DMS53 treated with DMSO at 0.1 percent for 48 hours (cell line): ENCODE results near the gene USP40.

ENCODE experiments used
- DNase-seq: peaks from one replicate; lab custom pipeline; 2025; ENCODE audit not compliant: unreplicated experiment; lab: John Stamatoyannopoulos, UW

Gene USP40

DNA sequence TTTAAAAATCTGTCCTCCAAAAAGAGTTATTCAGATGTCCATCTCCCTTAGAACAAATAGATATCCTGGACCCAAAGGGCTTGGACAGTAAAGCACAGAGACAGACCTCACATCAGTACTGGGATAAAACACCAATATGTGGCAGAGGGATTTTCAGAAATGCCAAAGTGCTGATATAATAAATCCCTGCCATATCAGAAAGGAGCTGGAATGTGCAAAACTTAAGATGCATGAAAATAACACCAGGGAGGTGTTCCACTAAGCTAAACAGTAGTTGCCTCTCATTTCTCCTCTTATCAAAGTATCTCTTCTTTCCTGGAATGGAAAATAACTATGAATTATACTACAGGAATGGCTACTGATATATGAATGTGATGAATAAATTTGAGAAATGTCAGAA lies 13.2 kb downstream of the USP40 start:
- no peak for DNase-seq

DNA sequence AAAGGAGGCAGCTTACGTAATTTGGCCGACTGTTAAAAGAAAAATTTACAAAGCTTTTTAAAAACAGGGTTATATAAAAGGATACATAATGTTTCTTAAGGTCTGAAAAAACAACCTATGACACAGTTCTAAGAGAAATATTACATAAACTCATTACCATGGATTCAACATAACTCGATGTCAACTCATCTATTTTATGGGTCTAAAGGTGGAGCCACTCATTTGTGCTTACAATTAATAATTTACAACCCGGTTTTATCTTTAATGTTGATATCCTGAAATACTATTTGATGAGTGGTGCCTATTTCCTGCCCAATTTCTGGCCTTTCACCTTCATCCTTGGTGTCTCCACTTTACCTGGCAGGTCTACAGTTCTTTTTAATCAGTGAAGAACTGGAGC lies 15.1 kb downstream of the USP40 start:
- DNase-seq = no peak

DNA sequence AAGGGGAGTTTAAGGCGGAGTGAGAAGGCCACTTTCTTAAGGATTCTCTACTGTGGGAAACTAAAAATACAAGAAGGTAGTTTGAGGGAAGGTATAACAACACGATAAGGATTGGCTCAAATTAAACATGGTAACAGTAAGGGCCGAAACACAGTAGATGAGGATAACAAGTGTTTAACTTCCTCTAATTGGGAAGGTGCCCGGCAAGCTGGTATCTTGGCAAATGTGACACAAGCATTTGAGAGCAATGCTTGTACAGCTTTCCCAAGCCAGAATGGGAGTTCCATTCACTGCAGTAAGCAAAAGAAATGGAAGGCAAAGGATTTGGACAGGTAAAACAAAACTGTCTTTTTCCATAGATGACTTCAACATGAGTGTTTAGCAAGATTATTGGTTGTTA lies 19.8 kb downstream of the USP40 start:
- no peak for DNase-seq

DNA sequence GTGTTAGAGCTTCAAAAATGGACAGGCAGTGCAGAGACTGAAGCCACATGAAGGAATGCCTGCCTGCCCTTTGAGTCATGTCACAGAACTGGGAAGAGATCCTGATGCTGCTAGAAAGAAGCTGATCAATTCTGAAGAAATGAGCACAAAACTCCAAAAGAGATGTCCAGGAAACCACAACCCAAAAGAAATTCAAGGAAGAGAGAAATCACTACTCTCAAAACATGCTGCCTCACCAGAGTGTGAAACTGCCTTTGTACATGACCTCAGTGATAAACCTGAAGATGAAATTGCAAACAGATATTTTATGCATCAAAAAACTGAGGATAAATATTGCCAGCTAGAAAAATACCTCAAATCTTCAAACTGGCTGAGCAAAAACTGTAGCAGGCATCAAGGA lies 20.5 kb downstream of the USP40 start:
- DNase-seq = no peak

DNA sequence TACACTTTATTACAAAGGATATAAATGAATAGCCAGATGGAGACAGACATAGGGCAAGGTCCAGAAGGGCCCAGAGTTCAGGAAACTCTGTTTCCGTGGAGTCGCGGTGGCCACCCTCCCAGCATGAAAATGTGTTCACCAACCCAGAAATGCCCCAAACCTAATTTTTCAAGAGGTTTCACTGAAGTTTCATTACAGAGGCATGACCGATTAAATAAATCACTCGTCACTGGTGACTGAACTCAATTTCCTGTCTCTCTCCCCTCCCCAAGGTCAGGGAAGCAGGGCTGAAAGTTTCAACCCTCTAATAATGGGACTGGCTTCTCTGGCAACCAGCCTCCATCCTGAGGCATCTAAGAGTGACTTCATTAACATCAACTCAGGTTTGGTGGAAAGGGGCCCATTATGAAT lies 22.4 kb downstream of the USP40 start:
- DNase-seq = no peak

DNA sequence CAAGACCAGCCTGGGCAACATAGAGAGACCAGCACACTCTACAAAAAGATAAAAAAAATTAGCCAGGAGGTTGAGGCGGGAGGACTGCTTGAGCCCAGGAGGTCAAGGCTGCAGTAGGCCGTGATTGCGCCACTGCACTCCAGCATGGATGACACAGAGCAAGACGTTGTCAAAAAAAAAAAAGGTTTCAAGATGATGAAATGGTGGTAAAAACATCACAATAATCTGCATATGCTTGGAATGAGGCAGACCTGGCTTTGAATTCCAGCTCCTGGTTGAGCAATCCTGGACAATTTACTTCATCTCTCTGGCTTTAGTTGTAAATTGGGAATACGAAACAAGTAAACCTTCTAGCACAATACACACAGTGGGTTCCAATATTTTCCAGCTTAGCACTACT lies 24.1 kb downstream of the USP40 start:
- no peak for DNase-seq

- no peak for DNase-seq
These were observed 27.8 kb downstream of the USP40 start for GRCh38 chr2:233538741-233539140.

- no peak for DNase-seq
These were observed 31.3 kb downstream of the USP40 start for GRCh38 chr2:233535271-233535670.

- no peak for DNase-seq
These were observed 33.6 kb downstream of the USP40 start for GRCh38 chr2:233532971-233533370.

DNA sequence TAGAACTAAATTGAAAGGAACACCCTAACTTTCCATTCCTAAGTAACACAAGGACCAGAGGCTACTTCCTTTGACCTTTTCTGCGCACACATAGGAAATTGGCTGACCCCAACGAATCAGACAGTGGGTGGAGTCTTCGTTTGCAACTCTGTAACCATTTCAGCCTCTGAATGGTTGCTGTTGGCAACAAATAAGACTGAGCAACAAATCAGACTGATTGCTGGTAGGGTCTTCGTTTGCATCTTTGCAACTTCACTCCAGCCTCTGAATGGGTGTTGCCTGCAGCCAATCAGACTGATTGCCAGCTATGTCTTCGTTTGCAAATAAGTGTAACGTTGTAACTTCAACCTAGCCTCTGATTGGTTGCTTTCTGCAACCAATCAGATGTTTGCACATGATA lies 34.6 kb downstream of the USP40 start:
- DNase-seq = no peak

DNA sequence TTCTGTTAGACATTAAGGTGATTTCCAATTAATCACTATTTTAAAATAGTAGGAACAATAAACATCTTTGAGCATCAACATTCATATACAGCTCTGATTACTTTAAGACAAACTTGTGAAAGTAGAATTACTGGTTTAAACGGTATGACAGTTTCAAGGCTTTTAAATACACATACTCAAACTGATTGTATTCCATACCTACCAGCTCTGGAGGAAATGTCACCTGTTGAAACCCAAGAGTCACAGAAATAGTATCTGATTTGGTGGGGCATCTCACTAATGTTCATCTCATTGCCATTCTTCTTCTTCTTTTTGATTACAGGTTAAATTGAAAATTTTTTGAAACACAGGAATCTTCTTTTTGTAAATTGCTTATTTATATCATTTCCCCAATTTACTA lies 36.2 kb downstream of the USP40 start:
- DNase-seq = no peak

DNA sequence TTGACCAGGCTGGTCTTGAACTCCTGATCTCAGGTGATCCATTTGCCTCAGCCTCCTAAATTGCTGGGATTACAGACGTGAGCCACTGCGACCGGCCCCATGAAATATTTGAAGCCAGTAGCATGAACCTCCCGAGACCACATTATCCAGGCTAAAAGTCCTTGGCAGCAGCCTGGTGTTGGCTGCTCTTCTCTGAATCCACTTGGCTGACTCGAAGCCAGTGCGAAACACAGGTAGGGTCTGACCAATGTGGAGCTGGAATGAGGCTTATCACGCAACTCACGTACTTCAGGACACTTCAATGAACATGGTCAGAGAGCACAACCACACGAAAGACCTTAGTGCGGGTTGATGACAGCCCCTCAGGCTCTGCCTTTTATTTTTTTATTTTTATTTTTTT lies 38.4 kb downstream of the USP40 start:
- DNase-seq = no peak

- no peak for DNase-seq
These were observed 40.8 kb downstream of the USP40 start for GRCh38 chr2:233525791-233526190.

GRCh38 chr2:233519787-233520611 lies 46.6 kb downstream of the USP40 start:
- no peak for DNase-seq

DNA sequence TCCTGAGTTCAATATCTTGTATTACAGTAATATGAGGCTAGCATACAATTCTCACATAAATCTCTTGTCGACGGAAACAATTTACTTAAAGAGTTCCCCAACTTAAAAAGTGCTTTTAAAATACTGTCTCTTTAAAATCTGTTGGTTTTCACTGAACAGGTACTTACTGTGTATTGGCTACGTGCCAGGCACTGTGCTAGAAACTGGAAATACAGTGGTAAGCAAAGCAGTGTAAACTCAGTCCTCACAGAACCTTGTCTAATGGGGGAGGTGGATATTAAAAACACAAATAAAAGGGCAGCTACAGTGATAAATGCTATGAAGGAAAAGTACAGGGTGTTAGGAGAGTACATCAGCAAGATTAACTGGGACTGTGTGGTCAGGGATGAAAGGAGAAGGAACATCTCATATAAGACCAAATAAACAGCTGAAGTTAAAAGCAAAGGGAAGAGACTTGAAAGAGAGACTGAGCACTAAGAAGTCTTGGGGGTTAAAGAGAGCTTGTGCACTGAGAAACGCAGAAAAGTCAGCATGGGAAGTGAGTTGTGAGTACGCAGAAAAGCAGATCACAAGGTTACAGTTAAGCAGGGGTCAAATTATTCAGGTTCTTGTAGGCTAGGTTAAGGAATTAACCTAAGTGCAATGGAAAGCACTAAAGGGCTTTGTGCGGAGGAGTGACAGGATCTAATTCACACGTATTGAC lies 52.5 kb downstream of the USP40 start:
- DNase-seq = no peak

GRCh38 chr2:233503947-233504637 lies 62.5 kb downstream of the USP40 start:
- no peak for DNase-seq

- DNase-seq = no peak
These were observed 63.1 kb downstream of the USP40 start for GRCh38 chr2:233503481-233503880.

DNA sequence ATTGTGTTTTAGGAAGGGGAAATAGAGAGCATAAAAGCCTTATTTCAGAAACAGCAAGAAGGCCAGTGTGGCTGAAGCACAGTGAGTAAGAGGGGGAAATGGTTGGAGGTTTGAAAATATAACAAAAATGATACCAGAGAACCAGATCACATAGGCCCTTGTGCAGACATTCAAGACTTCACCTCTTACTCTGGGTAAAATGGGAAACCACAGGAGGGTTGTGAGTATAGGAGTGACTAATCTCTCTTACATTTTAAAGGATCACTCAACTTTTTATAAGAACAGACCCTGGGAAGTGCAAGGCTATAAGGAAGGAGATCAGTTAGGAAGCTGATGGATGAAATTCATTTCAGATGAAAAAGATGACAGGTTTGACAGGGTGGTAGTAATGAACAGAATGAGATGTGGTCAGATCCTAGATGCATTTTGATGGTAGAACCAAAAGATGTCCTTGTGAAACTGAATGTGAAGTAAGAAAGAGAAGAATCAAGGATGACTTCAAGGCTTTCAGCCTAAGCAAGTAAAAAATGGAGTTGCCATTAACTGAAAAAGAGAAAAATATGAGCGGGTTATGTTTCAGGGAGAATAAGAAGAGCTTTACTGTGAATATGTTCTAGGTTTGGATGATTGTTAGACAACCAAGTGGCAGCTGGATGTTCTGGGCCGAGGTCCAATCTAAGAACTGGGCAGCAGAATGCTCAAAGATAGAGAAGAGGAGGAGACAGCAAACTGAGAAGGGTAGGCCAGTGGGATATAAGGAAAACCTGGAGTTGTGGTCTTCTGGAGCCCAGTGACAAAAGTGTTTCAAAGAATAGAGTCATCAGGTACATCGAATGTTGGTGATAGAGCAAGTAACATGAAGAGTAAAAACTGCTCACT lies 65.1 kb downstream of the USP40 start:
- no peak for DNase-seq

DNA sequence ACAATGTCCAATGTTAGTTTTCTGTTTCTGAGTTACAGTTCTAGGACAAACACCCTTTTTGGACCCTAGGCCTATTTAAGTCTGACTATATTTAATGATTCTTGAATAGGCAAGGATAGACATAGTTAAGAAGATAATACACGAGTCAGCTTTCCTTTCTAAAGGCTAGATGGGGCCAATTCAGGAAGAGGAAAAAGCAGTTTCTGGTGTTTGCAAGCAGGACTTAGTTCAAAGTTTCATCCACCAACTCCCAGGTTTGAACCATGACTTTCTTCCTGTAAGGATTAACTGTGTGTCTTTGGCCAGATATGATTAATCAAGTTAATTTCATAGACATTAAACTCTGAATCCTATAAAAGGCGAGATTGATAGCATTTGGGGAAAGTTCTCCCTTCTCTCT lies 66.7 kb downstream of the USP40 start:
- no peak for DNase-seq

DNA sequence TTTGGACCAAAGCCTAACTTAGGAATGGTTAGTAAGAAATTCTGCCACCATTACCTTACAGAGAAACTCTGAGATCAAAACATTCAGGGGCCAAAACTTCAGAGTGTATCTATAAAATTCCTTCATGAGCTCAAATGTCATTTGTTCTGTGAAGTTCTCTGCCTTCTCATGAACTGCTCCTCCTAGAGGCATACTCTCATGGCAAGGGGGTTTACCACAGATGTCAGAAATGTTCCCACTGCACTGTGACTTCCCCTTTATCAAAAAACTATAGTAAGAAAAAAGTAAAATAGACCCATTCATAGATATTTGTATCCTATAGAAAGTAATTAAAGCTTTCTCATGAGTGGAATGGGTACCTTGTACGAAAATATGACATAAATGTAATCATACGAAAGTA lies 68.5 kb downstream of the USP40 start:
- no peak for DNase-seq

DNA sequence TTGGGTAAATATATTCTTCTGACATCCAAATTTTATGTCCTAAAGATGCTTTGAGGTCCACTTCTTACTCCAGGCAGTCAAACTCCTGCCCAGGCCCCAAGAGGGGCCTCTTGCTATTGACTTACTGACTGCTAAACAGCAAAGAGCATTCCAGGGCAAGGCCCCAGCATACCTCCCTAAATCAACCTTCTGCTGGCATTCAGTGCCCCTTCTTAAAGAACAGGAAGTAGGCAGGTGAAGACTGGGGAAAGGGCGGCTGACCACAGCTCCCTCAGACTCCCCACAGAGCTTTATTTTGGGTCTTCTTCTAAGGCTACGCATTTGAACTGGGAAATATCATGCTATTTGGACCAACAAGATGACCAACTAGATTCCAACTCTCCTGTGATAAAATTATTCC lies 68.9 kb downstream of the USP40 start:
- DNase-seq = no peak
